Measurements from ENCODE around the gene GIT2. TPM values are rescaled to one million over a fixed set of nuclear protein-coding genes. Genes with fewer than 3 reads are reported as not detected.
"Not testable (repeated sequence)": the region's sequence is repeated elsewhere in the genome, so short reads cannot be mapped to it uniquely, and the experiment has no call there.

The GIT2 gene
- total RNA-seq, 1 donor from 2014 or later: 42.6 TPM

- no peak for DNase-seq (ENCODE audit: low spot score in 2 of 2, unreplicated experiment in 2 of 2)
- peaks cover 40% of the 10 kb centered on the region for H3K36me3 Mint-ChIP-seq
- no peak for TF ChIP-seq CTCF (IDR thresholded peaks at IDR 0.05; ENCODE audit: unreplicated experiment)
- no peaks in the 10 kb centered on the region for H3K4me1 Mint-ChIP-seq
- H3K27me3 Mint-ChIP-seq (ENCODE audit: low read depth): no peaks in the 10 kb centered on the region
- H3K9me3 Mint-ChIP-seq: no peaks in the 10 kb centered on the region
- H3K4me3 Mint-ChIP-seq: no peak overlapping the region
- H3K27ac Mint-ChIP-seq: no peak overlapping the region
Measured at GRCh38 chr12:109937371-109937770, 58.8 kb downstream of the GIT2 start.

- H3K27ac Mint-ChIP-seq: no peak overlapping the region
- H3K36me3 Mint-ChIP-seq: peaks cover 51% of the 10 kb centered on the region
- H3K4me1 Mint-ChIP-seq: no peaks in the 10 kb centered on the region
- no peak for TF ChIP-seq CTCF (IDR thresholded peaks at IDR 0.05; ENCODE audit: unreplicated experiment)
- no peak for DNase-seq (ENCODE audit: low spot score in 2 of 2, unreplicated experiment in 2 of 2)
- no peaks in the 10 kb centered on the region for H3K27me3 Mint-ChIP-seq (ENCODE audit: low read depth)
- H3K9me3 Mint-ChIP-seq: no peaks in the 10 kb centered on the region
- no peak overlapping the region for H3K4me3 Mint-ChIP-seq
Measured at GRCh38 chr12:109934026-109934425, 62.1 kb downstream of the GIT2 start.

- H3K9me3 Mint-ChIP-seq: no peaks in the 10 kb centered on the region
- H3K27me3 Mint-ChIP-seq (ENCODE audit: low read depth): no peaks in the 10 kb centered on the region
- peaks cover 44% of the 10 kb centered on the region for H3K36me3 Mint-ChIP-seq
- H3K4me1 Mint-ChIP-seq: no peaks in the 10 kb centered on the region
- TF ChIP-seq CTCF (IDR thresholded peaks at IDR 0.05; ENCODE audit: unreplicated experiment): no peak
- no peak overlapping the region for H3K4me3 Mint-ChIP-seq
- DNase-seq (ENCODE audit: low spot score in 2 of 2, unreplicated experiment in 2 of 2): no peak
- H3K27ac Mint-ChIP-seq: no peak overlapping the region
Measured at GRCh38 chr12:109932878-109933503, 63.2 kb downstream of the GIT2 start.

GRCh38 chr12:109931143-109931542, 65.0 kb downstream of the GIT2 start:
- H3K27me3 Mint-ChIP-seq (ENCODE audit: low read depth): no peaks in the 10 kb centered on the region
- peaks cover 36% of the 10 kb centered on the region for H3K36me3 Mint-ChIP-seq
- no peaks in the 10 kb centered on the region for H3K4me1 Mint-ChIP-seq
- TF ChIP-seq CTCF (IDR thresholded peaks at IDR 0.05; ENCODE audit: unreplicated experiment): no peak
- DNase-seq (ENCODE audit: low spot score in 2 of 2, unreplicated experiment in 2 of 2): no peak
- no peaks in the 10 kb centered on the region for H3K9me3 Mint-ChIP-seq
- H3K27ac Mint-ChIP-seq: no peak overlapping the region
- no peak overlapping the region for H3K4me3 Mint-ChIP-seq

GRCh38 chr12:109930028-109930800, 66.0 kb downstream of the GIT2 start:
- no peak for DNase-seq (ENCODE audit: low spot score in 2 of 2, unreplicated experiment in 2 of 2)
- no peaks in the 10 kb centered on the region for H3K9me3 Mint-ChIP-seq
- no peaks in the 10 kb centered on the region for H3K4me1 Mint-ChIP-seq
- H3K27ac Mint-ChIP-seq: no peak overlapping the region
- H3K27me3 Mint-ChIP-seq (ENCODE audit: low read depth): no peaks in the 10 kb centered on the region
- TF ChIP-seq CTCF (IDR thresholded peaks at IDR 0.05; ENCODE audit: unreplicated experiment): no peak
- no peak overlapping the region for H3K4me3 Mint-ChIP-seq
- H3K36me3 Mint-ChIP-seq: peaks cover 31% of the 10 kb centered on the region

- H3K4me1 Mint-ChIP-seq; H3K4me3 Mint-ChIP-seq; H3K9me3 Mint-ChIP-seq; H3K27ac Mint-ChIP-seq; H3K27me3 Mint-ChIP-seq (ENCODE audit: low read depth); DNase-seq (ENCODE audit: low spot score in 2 of 2, unreplicated experiment in 2 of 2): not testable (repeated sequence)
- H3K36me3 Mint-ChIP-seq: peaks cover 28% of the 10 kb centered on the region
Measured at GRCh38 chr12:109929326-109929725, 66.8 kb downstream of the GIT2 start.
